Psoas muscle (tissue), 8 donors: ENCODE data around the gene ZRANB2. TPM values are rescaled to one million over a fixed set of nuclear protein-coding genes. Genes with fewer than 3 reads are reported as not detected.

Experiments
- ATAC-seq, 4 donors: fragments of 200-7000 bp; cut with Tn5 transposase; one replicate each; pipeline ENCODE4 v1.9.1; 2020; ENCODE audit warnings: moderate library complexity in 3 of 4, mild to moderate bottlenecking in 2 of 4
- DNase-seq, 2 donors: peaks; one replicate each; pipeline ENCODE4 v3.0.0-alpha.2; 2020
- H3K27ac ChIP-seq: fragments of 200-600 bp; one replicate; pipeline ENCODE4 v1.8.0; 2022
- H3K27me3 ChIP-seq, 3 donors: fragments of 200-600 bp in 1 of 3; one replicate each; pipeline versions ENCODE4 v1.6.1 to v1.8.0; 2013 to 2022; ENCODE audit warnings: low read length in 2 of 3, mild to moderate bottlenecking in 2 of 3, moderate library complexity in 1 of 3; ENCODE audit not compliant: insufficient read depth in 3 of 3
- H3K36me3 ChIP-seq, 2 donors: fragments of 200-600 bp in 1 of 2; one replicate each; pipeline versions ENCODE4 v1.6.1 to v1.8.0; 2013 to 2022; ENCODE audit warnings: low read depth in 1 of 2, mild to moderate bottlenecking in 1 of 2, moderate library complexity in 1 of 2; ENCODE audit not compliant: insufficient read depth in 1 of 2
- H3K4me1 ChIP-seq: fragments of 200-600 bp; one replicate; pipeline ENCODE4 v1.8.0; 2022
- H3K4me3 ChIP-seq: fragments of 200-600 bp; one replicate; pipeline ENCODE4 v1.8.0; 2022; ENCODE audit warnings: mild to moderate bottlenecking
- H3K9me3 ChIP-seq: fragments of 200-600 bp; one replicate; pipeline ENCODE4 v1.8.0; 2022
- CTCF ChIP-seq: fragments of 200-600 bp; IDR thresholded peaks from one replicate; pipeline ENCODE4 v1.8.0; 2022; ENCODE audit warnings: antibody characterized with exemption
- WGBS, 3 donors: extraction: QIAGEN DNeasy Blood & Tissue Kit; methylation state at CpG; one replicate each; pipeline versions ENCODE4 v1.1.6 to v1.1.7; 2013; 5-methylcytosine and 5-hydroxymethylcytosine counted together
- intact Hi-C, 2 donors: fragments of 100-400 bp; cut with DNase I; formaldehyde crosslinking; loops; one replicate each; pipeline versions ENCODE4 v1.11.0 to v1.14.2; 2022
- polyA plus RNA-seq, 3 donors: library from polyadenylated mRNA; stranded (reverse); fragments of 200-250 nt; gene quantifications; one replicate each; pipeline ENCODE4 v1.2.3, GENCODE V29; 2013
- total RNA-seq, 4 donors: library from RNA; stranded (reverse); fragmentation: NEBNext Ultra II Directional in 2 of 4; extraction: Animal tissue kit (Norgen Biotek cat#: 25700) in 2 of 4; gene quantifications; one replicate each; pipeline versions ENCODE4 v1.2.1 to v1.2.4, GENCODE V29; 2021 to 2023
- donor health status: healthy with polysubstance abuse.
- donor health status: DM: no; HTN: no; CAD: no; lungs with moderate emphysema.
- donor health status: Bipolar disorder and iron deficiency.
- donor health status: healthy.
- donor health status: DM: yes; HTN: yes; CAD: no.
- donor health status: DM: no; HTN: no; CAD: no.
- donor health status: DM: no; HTN: no; CAD: no.
- donor health status: DM: yes; HTN: yes; CAD: no.

Gene ZRANB2
- total and polyA plus RNA-seq, 7 donors, result 28.2 to 64.5 (median 41.6) TPM

GRCh38 chr1:71053146-71053545, 27.7 kb downstream of the ZRANB2 start:
- Histone ChIP-seq H3K4me3 (no peak overlapping the region), H3K36me3 (peaks cover 0 to 11% of the 10 kb centered on the region in 2 donors), H3K4me1 (peaks cover 1% of the 10 kb centered on the region), H3K27ac (no peak overlapping the region), H3K9me3 (no peaks in the 10 kb centered on the region), H3K27me3 (peaks cover 0 to 11% (median 0%) of the 10 kb centered on the region in 3 donors)
- 43 to 65% (median 52%) methylated on average over 1 of the region's 1 CpG for WGBS, 3 donors
- intact Hi-C loops, result loop anchor here in 1 of 2 donors (5.0 to 10.0 kb wide), 2 partner anchors 366 to 618 kb away; no protein-coding TSS in a partner anchor
- no peak for DNase-seq
- ATAC-seq, result no peak
- no peak for TF ChIP-seq CTCF

GRCh38 chr1:71049951-71050598, 30.8 kb downstream of the ZRANB2 start:
- Histone ChIP-seq H3K36me3 (no peaks in the 10 kb centered on the region), H3K27me3 (peaks cover 0 to 38% (median 11%) of the 10 kb centered on the region in 3 donors), H3K4me3 (no peak overlapping the region), H3K27ac (no peak overlapping the region), H3K4me1 (peaks cover 7% of the 10 kb centered on the region), H3K9me3 (no peaks in the 10 kb centered on the region)
- intact Hi-C loops, result loop anchor here (2.0 to 10.0 kb wide), 4 partner anchors 363 to 615 kb away; no protein-coding TSS in a partner anchor
- peak; percentile 74 for TF ChIP-seq CTCF
- ATAC-seq, result peak; percentile 50 to 78 (median 66)
- DNase-seq, result no peak
- WGBS, 3 donors, result 0 to 3% (median 0%) methylated on average over 1 of the region's 1 CpG

GRCh38 chr1:71047635-71048607, 32.9 kb downstream of the ZRANB2 start, which contains the start of gene PTGER3:
PTGER3 (minus strand) TSS chr1:71047816; CDS start chr1:71047577, 239 bp downstream.
- 4 to 8% (median 5%) methylated on average over 31 to 56 of the region's 56 CpGs for WGBS, 3 donors
- no peaks in the 10 kb centered on the region for H3K36me3 ChIP-seq

More at GRCh38 chr1:71047635-71048607, 32.9 kb downstream of the ZRANB2 start, which contains the start of gene PTGER3:
- Histone ChIP-seq H3K4me1 (peaks cover 7% of the 10 kb centered on the region), H3K27ac (no peak within 1 kb of the TSS), H3K9me3 (no peaks in the 10 kb centered on the region), H3K27me3 (peaks cover 0 to 47% (median 11%) of the 10 kb centered on the region in 3 donors), H3K4me3 (peak within 1 kb of the TSS; percentile 65)
- DNase-seq (peak; percentile 61 to 68), ATAC-seq (peak; percentile 41 to 80 (median 58))
- intact Hi-C loops, result loop anchor here in 1 of 2 donors (5.0 kb wide), 1 partner anchor 521 kb away; no protein-coding TSS in a partner anchor
- no peak for TF ChIP-seq CTCF
